Activated CD8-positive, alpha-beta memory T cell treated with anti-CD3 and anti-CD28 coated beads, Interleukin-2, amount 50 U/mL, for 4 hours (primary cell): ENCODE data around the gene KPNA6.

Experiments used
- DNase-seq: peaks from one replicate; pipeline ENCODE4 v3.0.0-alpha.2; 2020

Gene KPNA6

GRCh38 chr1:32221581-32221979 lies 113.7 kb downstream of the KPNA6 start:
- DNase-seq, result no peak

- peak; percentile 91 for DNase-seq
Observed at GRCh38 chr1:32221980-32222755, 114.3 kb downstream of the KPNA6 start, which contains the start of the genes EIF3I and TMEM234. Gene EIF3I (plus strand): TSS chr1:32222407. CDS start chr1:32222442, 35 bp downstream. Gene TMEM234 (minus strand): TSS chr1:32222353. CDS start chr1:32222322, 31 bp downstream.

GRCh38 chr1:32223683-32224082 lies 115.8 kb downstream of the KPNA6 start:
- no peak for DNase-seq

- no peak for DNase-seq
Observed at GRCh38 chr1:32224285-32224684, 116.4 kb downstream of the KPNA6 start.
